GM18511 (cell line): ENCODE measurements around the gene UNC45A.
A peak's percentile ranks its signal among the peaks of the same experiment; 100 is the strongest.
"Not testable (repeated sequence)": the region's sequence is repeated elsewhere in the genome, so short reads cannot be mapped to it uniquely, and the experiment has no call there.

Source experiments
- ATAC-seq: cut with Tn5 transposase; IDR thresholded peaks from one replicate; pipeline ENCODE4 v1.9.1; 2021; ENCODE audit warnings: mild to moderate bottlenecking, moderate library complexity; ENCODE audit not compliant: unreplicated experiment

UNC45A gene

DNA sequence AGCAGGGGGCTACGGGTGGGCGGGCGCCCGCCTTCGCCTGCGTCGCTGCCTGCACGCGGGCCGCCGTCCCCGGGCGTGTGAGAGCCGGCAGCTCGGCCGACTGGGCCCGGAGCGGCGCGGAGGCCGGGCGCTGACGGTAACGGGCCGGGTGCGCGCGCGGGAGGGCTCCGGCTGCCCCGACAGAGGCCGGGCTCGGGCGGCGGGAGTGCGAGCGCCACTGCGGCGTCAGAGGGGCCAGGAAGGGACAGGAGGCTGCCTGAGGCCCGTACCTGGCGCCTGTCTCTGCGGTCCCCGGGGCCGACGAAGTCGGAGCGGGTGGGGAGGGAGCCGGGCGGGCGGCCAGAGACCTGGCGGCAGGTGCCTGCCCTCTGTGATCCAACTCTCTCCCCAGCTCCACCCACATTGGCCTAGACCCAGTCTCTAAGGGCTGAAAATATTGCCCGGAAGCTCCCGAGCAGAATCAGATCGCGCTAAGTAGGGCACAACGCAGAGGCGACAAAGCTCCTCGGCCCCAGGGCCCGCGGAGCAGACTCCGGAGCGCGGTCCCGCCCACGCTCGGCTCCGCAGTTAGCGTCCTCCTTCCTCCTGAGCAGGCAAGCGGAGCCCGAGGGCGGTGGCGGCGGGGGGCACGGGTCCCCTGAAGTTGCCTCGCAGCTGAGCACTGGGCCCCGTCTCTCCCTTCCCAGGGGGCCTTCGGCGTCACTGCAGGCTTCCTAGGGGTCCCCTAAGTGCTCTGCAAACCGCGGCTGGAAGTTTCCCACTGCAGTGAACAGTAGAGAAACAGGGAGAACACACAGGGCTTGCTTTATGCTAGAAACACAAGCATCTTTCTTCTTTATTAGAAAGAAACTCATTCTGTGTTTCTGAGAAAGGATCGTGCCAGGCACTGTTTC, 32.0 kb upstream of the UNC45A start, which contains the start of gene MAN2A2:
MAN2A2 (plus strand) TSS at position 463 of the 893 bp plus-strand sequence. CDS start 906 bp downstream, outside the sequence.
- ATAC-seq = peak; percentile 64

DNA sequence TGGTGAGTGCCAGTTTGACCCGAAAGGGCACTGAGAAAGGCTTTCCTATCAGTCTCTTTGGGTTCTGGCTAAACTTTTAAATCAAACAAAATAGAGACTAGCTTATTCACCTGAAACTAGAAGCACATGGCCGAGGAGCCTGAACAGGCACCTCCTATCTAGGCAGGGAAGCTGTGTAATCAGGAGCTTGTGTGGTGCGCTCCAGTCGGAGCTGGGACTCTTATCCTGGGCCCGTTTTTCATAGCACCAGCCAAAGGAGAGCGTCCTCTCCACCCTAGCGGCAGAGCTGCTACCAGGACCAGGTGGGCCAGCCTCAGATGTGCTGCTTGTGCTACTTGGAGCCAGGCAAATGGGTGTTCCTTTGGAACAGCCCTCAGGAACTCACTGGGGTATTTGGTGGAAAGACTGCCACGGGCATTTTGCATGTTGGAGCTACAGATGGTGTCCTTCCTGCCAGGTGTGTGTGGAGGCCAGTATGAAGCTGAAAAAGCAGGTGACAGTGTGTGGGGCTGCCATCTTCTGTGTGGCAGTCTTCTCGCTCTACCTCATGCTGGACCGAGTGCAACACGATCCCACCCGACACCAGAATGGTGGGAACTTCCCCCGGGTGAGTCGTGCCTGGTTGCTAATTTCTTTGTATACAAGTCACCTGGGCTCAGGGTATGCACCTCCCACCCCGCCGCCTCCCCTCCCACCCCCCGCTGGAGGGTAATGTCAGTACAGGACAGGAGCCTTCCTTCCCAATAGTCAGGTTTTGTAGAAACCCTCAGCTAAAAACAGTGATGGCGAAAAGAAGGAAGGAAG, 31.1 kb upstream of the UNC45A start:
- no peak for ATAC-seq

DNA sequence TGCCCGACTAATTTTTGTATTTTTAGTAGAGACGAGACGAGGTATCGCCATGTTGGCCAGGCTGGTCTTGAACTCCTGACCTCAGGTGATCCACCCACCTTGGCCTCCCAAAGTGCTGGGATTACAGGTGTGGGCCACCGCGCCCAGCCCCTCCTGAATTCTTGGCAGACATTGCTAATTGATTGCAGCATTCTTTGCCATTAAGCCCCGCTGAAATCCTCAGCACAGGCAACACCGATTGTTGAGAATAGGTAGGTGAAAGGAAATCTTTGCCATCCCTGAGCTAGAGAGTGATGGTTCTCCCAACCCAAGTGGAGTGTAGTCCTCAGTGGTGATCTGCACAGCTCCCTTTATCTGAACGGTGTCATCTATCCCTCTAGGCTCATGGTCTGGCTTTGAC, 30.3 kb upstream of the UNC45A start:
- ATAC-seq = no peak

DNA sequence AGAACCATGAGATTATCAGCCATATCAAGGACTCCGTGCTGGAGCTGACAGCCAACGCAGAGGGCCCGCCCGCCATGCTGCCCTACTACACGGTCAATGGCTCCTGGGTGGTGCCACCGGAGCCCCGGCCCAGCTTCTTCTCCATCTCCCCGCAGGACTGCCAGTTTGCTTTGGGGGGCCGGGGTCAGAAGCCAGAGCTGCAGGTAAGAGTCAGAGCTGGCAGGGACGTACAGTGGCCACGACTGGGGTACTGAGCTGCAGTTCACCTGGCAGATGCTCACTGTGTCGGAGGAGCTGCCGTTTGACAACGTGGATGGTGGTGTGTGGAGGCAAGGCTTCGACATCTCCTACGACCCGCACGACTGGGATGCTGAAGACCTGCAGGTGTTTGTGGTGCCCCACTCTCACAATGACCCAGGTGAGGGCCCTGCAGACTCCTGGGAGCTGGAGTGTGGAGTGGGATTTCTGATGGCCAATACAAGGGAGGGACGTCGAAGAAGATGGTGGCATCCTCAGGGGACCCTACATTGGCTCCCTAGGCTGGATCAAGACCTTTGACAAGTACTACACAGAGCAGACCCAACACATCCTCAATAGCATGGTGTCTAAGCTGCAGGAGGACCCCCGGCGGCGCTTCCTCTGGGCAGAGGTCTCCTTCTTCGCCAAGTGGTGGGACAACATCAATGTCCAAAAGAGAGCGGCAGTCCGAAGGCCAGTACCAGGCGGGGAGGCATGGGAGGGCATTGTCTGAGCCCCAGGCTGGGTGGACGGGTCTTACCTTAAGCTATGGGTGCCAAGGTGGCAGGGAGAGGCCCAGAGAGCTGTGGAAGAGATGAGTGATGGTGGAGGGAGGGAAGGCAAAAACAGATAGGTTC, 29.5 kb upstream of the UNC45A start:
- ATAC-seq = no peak

DNA sequence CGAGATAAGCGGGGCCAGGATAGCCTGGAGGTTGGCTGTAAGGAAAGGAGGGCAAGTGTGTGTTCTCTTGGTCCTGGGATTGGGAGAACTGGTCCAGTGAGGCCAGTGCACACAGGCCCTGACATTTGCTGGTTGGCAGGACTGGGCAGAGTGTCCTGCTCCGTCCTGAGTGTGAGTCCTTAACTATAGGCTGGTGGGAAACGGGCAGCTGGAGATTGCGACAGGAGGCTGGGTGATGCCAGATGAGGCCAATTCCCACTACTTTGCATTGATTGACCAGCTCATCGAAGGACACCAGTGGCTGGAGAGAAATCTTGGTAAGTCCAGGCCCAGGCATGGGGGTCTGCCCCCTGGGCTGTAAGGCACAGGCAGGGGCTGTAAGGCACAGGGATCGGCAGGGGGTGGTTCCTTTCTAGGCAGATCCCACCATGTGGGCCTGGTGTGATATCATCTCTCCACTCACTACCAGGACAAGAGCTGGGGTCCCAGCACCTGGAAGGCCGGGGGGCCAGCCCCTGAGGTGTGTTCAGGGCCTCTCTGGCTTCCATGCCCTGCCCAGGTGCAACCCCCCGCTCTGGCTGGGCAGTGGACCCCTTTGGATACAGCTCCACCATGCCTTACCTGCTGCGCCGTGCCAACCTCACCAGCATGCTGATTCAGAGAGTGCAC, 28.8 kb upstream of the UNC45A start:
- no peak for ATAC-seq

DNA sequence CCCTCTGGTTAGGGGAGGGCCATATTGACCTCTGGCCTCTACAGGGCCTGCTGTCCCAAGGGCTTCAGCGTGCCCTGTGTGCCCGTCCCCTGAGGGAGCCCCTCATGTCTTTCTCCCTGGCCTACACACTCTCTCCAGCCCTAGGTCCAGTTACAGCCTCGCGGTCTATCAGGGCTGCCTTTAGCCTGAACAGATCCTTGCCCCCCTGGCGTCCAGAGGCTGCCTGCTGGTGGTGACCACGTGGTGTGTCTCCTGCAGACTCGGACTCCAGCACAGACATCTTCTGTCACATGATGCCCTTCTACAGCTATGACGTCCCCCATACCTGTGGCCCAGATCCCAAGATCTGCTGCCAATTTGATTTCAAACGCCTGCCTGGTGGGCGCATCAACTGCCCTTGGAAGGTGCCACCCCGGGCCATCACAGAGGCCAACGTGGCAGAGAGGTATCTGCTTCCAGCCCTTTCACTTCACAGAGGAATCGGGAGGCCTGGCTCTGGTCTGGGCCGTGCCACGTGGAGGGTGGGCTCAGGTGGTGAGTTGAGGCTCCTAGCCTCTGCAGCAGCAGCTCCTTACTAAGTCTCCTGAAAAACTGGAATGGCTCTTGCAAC, 27.9 kb upstream of the UNC45A start:
- no peak for ATAC-seq

DNA sequence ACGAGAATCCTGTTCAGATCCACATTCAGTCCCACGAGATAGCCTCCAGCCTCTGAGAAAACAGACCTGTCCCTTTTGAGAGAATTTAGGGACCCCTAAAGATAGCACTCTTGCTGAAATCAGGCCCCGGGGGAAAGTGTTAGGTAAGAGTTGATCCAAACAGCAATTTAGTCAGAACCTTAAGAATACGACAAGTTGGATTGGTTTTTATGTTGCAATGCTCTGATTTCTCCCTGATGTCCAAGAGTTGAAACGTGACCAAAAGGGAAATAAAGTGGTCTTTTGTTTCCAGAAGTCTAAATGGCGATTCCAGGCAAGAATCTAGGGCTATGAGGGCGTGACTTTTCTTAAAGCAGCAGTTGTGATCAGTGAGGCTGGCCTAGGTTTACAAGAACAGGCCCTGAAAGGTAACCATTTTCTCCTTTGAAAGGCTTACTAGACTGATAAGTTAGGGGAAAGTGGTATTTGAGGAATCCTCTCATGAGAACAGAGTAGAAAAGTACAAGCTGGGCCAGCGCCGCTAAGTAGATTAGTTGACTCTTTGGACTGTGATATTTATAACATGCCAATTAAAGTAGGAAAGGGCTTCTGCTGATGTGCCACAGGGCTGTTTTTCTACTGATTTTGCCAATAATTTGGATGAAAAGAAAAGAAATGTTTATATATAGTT, 27.1 kb upstream of the UNC45A start:
- no peak for ATAC-seq

DNA sequence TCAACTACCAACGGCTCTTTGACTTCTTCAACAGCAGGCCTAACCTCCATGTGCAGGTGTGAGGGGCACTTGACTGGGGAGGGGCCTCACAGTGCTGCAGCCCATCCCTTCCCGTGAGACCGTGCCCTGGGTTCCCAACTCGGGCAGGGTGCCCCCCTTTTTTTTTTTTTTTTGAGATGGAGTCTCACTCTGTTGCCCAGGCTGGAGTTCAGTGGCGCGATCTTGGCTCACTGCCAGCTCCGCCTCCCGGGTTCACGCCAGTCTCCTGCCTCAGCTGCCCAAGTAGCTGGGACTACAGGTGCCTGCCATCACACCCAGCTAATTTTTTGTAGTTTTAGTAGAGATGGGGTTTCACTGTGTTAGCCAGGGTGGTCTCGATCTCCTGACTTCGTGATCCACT, 25.6 kb upstream of the UNC45A start:
- ATAC-seq = not testable (repeated sequence)

DNA sequence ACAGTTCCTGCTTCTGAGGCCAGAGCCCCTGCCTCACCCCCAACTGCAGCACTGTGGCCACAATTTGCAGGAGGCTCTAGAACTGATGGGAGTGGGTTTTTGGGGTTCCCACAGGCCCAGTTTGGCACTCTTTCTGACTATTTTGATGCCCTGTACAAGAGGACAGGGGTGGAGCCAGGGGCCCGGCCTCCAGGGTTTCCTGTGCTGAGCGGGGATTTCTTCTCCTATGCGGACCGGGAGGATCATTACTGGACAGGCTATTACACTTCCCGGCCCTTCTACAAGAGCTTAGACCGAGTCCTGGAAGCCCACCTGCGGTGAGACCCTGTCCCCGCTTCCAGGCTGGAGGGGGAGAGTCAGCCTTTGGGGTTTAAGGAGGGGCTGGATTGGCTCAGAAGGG, 25.1 kb upstream of the UNC45A start:
- no peak for ATAC-seq

DNA sequence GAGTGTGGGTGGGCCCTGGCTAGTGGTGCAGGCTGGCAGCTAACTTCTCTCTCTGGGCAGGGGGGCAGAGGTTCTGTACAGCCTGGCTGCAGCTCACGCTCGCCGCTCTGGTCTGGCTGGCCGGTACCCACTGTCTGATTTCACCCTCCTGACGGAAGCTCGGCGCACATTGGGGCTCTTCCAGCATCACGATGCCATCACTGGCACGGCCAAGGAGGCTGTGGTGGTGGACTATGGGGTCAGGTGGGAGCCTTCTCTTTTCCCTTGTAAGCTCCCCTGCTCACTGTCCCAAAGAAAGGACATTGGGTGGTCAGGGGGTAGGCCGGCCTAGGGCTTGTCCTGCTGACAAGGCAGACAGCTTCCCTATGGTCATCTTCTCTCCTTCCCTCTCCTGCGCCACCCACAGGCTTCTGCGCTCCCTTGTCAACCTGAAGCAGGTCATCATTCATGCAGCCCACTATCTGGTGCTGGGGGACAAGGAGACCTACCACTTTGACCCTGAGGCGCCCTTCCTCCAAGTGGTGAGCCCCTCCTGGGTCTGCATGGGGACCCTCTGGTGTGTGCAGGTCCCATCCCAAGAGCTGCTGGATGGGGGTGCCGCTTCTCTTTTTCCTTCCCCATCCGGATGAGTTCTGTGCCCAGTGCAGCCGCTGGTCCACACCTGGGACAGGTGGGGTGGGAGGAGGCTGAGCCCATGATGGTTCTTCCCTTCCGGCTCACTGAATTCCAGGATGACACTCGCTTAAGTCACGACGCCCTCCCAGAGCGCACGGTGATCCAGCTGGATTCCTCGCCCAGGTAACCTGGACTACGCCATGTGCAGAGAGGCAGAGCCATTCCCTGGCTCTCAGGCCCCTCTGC, 24.4 kb upstream of the UNC45A start:
- no peak for ATAC-seq

DNA sequence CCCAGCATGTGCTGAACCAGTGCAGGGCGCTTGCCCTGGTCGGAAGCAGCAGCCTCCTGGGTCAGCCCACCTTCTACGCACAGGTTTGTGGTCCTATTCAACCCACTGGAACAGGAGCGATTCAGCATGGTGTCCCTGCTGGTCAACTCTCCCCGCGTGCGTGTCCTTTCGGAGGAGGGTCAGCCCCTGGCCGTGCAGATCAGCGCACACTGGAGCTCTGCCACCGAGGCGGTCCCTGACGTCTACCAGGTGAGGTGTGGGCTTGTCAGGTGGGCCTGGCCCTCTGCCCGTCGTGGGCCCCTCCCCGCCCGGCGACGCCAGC, 23.8 kb upstream of the UNC45A start:
- ATAC-seq = no peak

DNA sequence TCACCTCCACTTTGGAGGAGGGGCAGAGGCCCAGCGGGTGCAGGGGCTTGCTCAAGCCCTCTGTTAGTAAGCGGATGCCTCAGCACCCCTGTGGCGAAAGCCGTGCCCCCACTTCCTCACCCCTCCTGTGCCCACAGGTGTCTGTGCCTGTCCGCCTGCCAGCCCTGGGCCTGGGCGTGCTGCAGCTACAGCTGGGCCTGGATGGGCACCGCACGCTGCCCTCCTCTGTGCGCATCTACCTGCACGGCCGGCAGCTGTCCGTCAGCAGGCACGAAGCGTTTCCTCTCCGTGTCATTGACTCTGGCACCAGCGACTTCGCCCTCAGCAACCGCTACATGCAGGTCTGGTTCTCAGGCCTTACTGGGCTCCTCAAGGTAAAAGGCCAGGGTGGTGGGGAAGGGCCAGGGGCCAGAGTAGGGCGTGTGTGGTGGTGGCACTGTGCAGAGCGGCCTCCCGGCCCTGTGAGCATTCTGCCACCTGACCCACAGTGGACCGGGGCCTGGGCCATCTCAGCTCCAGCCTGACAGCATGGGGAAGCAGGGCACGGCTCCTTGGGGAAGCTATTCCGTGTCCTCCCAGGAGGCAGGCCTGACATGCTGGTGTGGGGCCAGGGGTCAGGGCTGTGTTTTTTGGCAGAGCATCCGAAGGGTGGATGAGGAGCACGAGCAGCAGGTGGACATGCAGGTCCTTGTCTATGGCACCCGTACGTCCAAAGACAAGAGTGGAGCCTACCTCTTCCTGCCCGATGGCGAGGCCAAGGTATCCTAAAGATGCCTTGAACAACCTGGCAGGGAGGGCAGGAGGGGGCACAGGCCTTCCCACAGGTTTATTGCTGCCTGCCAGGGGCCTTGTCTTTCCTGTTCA, 22.9 kb upstream of the UNC45A start:
- ATAC-seq = no peak

DNA sequence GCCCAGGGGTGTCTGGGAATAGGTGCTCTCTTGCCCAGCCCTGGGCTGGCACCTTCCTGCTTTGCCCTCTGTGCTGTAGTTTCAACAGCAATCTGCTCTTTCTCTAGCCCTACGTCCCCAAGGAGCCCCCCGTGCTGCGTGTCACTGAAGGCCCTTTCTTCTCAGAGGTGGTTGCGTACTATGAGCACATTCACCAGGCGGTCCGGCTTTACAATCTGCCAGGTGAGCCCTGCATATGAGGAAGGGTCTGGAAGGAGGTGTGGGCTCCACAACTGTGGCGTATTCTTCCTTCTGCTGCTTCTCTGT, 22.4 kb upstream of the UNC45A start:
- ATAC-seq = no peak

DNA sequence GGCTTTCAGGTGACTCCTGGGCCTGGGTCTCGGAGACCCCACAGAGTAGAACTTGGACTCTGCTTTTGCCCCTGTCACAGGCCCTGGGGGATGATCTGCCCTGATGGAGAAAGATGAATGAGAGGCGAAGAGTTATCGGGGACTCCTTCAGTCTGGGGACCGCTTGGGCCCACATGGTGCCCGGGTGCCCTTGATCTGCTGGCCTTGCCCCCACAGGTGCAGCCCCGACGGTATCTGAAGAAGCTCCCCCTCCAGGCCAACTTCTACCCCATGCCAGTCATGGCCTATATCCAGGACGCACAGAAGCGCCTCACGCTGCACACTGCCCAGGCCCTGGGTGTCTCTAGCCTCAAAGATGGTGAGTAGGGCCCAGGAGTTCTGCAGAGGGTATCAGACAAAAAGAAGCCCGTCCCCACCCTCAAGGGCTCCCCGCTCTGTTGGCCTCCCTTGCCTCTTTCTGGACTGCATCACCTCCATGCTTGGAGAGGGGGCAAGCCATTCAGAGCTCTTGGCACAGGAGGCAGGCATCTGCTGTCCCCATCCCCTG, 21.6 kb upstream of the UNC45A start:
- ATAC-seq = no peak

DNA sequence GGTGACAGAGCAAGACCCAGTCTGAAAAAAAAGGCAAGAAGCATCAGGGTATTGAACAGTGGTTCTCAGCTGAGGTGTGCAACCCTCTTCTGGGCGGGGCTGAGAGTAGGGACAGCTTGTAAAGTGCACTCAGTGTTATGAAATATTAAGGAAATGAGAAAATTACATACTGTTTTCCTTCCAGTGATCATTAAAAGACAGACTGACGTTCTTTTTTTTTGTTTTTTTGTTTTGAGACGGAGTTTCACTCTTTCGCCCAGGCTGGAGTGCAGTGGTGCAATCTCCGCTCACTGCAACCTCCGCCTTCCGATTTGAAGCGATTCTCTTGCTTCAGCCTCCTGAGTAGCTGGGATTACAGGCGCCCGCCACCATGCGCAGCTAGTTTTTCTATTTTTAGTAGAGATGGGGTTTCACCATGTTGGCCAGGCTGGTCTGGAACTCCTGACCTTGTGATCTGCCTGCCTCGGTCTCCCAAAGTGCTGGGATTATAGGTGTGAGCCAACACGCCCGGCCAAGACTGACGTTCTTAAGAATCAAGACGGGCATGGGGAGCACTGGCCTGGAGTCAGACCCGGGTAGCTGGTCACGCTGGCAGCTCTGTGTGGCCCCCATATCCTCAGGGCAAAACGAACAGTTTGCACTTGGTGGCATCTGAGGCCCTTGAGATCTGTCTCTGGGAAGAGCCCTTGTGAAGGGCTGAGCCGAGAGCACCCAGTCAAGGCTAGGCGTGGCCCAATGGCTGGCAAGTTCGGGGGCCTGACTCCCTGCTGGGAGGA, 20.6 kb upstream of the UNC45A start:
- ATAC-seq = no peak

DNA sequence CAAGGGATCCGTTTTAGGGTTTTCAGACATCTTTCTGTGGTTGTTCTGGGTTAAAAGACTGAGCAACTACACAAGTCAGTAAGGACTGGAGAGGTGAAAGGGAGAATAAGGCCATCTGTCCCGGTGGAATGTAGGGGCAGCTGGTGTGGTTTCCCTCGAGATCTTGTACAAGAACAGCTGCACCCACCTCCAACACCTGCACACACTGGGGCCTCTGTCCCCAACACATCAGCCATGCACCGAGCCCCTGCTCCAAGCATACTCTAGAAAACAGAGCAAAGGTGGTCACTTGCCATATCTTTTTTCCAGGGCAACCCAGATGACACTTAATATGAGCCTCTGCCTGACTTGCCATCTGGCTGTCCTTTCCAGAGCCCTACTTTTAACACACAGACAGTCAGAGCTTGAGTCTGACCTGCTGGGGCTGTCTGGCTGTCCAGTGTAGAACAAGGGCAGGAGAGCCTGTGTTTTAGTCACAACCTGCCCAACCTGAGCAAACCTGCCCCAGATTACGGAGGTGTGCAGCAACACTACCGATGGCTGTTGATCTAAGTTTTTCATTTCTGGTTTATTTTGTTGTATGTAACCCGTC, 19.8 kb upstream of the UNC45A start:
- ATAC-seq = no peak
